PC-9 (cell line): ENCODE data around the gene ERC2.

Source experiments
- EZH2 ChIP-seq: fragments of 200-600 bp; sonication (generic); IDR thresholded peaks from 2 replicates; pipeline ENCODE4 v1.8.0; 2017; ENCODE audit warnings: antibody characterized with exemption, low read depth
- TF ChIP-seq, protein P1 (sequence below): fragments of 200-600 bp; sonication (generic); conservative IDR thresholded peaks from 2 replicates; pipeline ENCODE4 v1.6.1; 2017; ENCODE audit warnings: mixed run types, antibody characterized with exemption, mild to moderate bottlenecking, moderate library complexity

- TF ChIP-seq, protein P1, sequence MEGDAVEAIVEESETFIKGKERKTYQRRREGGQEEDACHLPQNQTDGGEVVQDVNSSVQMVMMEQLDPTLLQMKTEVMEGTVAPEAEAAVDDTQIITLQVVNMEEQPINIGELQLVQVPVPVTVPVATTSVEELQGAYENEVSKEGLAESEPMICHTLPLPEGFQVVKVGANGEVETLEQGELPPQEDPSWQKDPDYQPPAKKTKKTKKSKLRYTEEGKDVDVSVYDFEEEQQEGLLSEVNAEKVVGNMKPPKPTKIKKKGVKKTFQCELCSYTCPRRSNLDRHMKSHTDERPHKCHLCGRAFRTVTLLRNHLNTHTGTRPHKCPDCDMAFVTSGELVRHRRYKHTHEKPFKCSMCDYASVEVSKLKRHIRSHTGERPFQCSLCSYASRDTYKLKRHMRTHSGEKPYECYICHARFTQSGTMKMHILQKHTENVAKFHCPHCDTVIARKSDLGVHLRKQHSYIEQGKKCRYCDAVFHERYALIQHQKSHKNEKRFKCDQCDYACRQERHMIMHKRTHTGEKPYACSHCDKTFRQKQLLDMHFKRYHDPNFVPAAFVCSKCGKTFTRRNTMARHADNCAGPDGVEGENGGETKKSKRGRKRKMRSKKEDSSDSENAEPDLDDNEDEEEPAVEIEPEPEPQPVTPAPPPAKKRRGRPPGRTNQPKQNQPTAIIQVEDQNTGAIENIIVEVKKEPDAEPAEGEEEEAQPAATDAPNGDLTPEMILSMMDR = no peak
- no peak for TF ChIP-seq EZH2
Measured at GRCh38 chr3:56320883-56321282, 147.4 kb downstream of the ERC2 start.
